Measurements from ENCODE around the gene DAP. TPM values are rescaled to one million over a fixed set of nuclear protein-coding genes. Genes with fewer than 3 reads are reported as not detected.

The DAP gene
- total RNA-seq, 1 experiment from 2014 or later = 77.6 TPM

GRCh38 chr5:10801931-10802666, 41.1 kb upstream of the DAP start:
- no peaks in the 10 kb centered on the region for H3K4me1 Mint-ChIP-seq (ENCODE audit: low read depth, unreplicated experiment)
- no peaks in the 10 kb centered on the region for H3K36me3 Mint-ChIP-seq (ENCODE audit: insufficient read depth, unreplicated experiment)
- no peak overlapping the region for H3K27ac Mint-ChIP-seq (ENCODE audit: unreplicated experiment)
- POLR2A ChIA-PET = no interaction called here
- CTCF ChIA-PET = interaction anchor here (0.6 kb wide), 2 partner anchors 11 to 100 kb away, joined by 3 read pairs; no protein-coding TSS in a partner anchor
- H3K27me3 ChIP-seq (replicated peaks; ENCODE audit: control insufficient read depth, insufficient read depth, low read length) = peaks cover 2% of the 10 kb centered on the region
- no peak for TF ChIP-seq CTCF (IDR thresholded peaks at IDR 0.05; ENCODE audit: insufficient read depth in 1 of 2, low read depth in 1 of 2, low read length in 1 of 2, severe bottlenecking in 1 of 2, unreplicated experiment in 1 of 2)
- intact Hi-C loops (cut with micrococcal nuclease; ENCODE audit: unreplicated experiment) = loop anchor here (1.0 kb wide), 1 partner anchor 107 kb away; no protein-coding TSS in a partner anchor
- no peaks in the 10 kb centered on the region for H3K9me3 ChIP-seq
- no peaks in the 10 kb centered on the region for H3K9me3 Mint-ChIP-seq (ENCODE audit: unreplicated experiment)
- no peaks in the 10 kb centered on the region for H3K4me1 ChIP-seq
- no peak overlapping the region for H3K4me3 Mint-ChIP-seq (ENCODE audit: unreplicated experiment)
- peak in 1 of 2 experiments; percentile 11 for DNase-seq
- H3K36me3 ChIP-seq (ENCODE audit: control insufficient read depth, insufficient read depth, low read length) = no peaks in the 10 kb centered on the region
- no peak overlapping the region for H3K4me3 ChIP-seq (ENCODE audit: low read depth, low read length)
- BruUV-seq (replicated peaks) = no TSS peak
- peaks cover 18% of the 10 kb centered on the region for H3K27me3 Mint-ChIP-seq (ENCODE audit: insufficient read depth, unreplicated experiment)

DNA sequence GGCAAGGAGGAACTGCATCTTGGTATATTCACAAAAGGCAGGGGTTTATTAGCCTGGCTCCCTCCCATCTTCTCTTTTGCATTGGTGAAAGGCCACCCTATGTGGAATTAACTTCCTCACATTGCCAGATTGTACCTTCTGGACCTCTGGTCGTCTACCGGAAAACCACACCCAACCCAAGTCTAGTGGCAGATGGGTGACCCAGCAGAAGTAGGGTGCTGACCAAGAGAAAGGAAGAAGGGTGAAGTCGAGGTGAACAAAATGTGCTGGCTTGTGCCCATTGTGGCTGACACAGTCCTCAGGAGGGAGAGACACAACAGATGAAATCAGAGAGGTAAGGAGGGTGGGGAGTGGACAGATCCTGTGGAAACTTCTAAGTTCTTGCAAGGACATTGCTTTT, 39.8 kb upstream of the DAP start:
- CTCF ChIA-PET = no interaction called here
- no peak overlapping the region for H3K4me3 Mint-ChIP-seq (ENCODE audit: unreplicated experiment)
- Histone ChIP-seq H3K4me1 (no peaks in the 10 kb centered on the region), H3K36me3 (ENCODE audit: control insufficient read depth, insufficient read depth, low read length) (no peaks in the 10 kb centered on the region), H3K27me3 (replicated peaks; ENCODE audit: control insufficient read depth, insufficient read depth, low read length) (peaks cover 2% of the 10 kb centered on the region), H3K9me3 (no peaks in the 10 kb centered on the region), H3K4me3 (ENCODE audit: low read depth, low read length) (no peak overlapping the region)
- H3K27me3 Mint-ChIP-seq (ENCODE audit: insufficient read depth, unreplicated experiment) = peaks cover 18% of the 10 kb centered on the region
- POLR2A ChIA-PET = no interaction called here
- no peaks in the 10 kb centered on the region for H3K36me3 Mint-ChIP-seq (ENCODE audit: insufficient read depth, unreplicated experiment)
- no peaks in the 10 kb centered on the region for H3K9me3 Mint-ChIP-seq (ENCODE audit: unreplicated experiment)
- TF ChIP-seq CTCF (IDR thresholded peaks at IDR 0.05; ENCODE audit: insufficient read depth in 1 of 2, low read depth in 1 of 2, low read length in 1 of 2, severe bottlenecking in 1 of 2, unreplicated experiment in 1 of 2) = no peak
- no peak overlapping the region for H3K27ac Mint-ChIP-seq (ENCODE audit: unreplicated experiment)
- DNase-seq = no peak
- no TSS peak for BruUV-seq (replicated peaks)
- intact Hi-C loops (cut with micrococcal nuclease; ENCODE audit: unreplicated experiment) = no loop called here
- H3K4me1 Mint-ChIP-seq (ENCODE audit: low read depth, unreplicated experiment) = no peaks in the 10 kb centered on the region

DNA sequence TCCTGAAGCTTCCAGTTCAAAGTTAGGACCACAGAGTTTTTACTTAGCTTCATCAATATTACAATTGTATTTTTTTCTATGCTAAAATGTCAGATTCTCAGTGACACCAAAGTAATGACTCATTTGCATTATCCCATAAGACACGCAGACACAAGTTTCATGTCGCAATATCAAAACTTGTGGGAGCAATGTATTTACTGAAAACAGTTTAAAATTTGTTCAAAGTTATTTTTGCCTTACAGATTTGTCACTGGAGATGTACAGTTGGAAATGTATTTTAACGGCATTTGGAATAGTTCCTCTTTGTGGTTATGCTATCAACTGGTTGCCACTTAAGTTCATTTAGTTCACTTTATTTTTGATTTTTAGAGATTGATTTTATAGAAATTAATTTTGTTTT, 36.2 kb upstream of the DAP start:
- peaks cover 18% of the 10 kb centered on the region for H3K27me3 Mint-ChIP-seq (ENCODE audit: insufficient read depth, unreplicated experiment)
- no peak overlapping the region for H3K4me3 Mint-ChIP-seq (ENCODE audit: unreplicated experiment)
- no peak for TF ChIP-seq CTCF (IDR thresholded peaks at IDR 0.05; ENCODE audit: insufficient read depth in 1 of 2, low read depth in 1 of 2, low read length in 1 of 2, severe bottlenecking in 1 of 2, unreplicated experiment in 1 of 2)
- POLR2A ChIA-PET = no interaction called here
- Histone ChIP-seq H3K4me1 (no peaks in the 10 kb centered on the region), H3K36me3 (ENCODE audit: control insufficient read depth, insufficient read depth, low read length) (no peaks in the 10 kb centered on the region), H3K27me3 (replicated peaks; ENCODE audit: control insufficient read depth, insufficient read depth, low read length) (peaks cover 2% of the 10 kb centered on the region), H3K9me3 (no peaks in the 10 kb centered on the region), H3K4me3 (ENCODE audit: low read depth, low read length) (no peak overlapping the region)
- no peaks in the 10 kb centered on the region for H3K9me3 Mint-ChIP-seq (ENCODE audit: unreplicated experiment)
- no peaks in the 10 kb centered on the region for H3K4me1 Mint-ChIP-seq (ENCODE audit: low read depth, unreplicated experiment)
- no peak for DNase-seq
- H3K36me3 Mint-ChIP-seq (ENCODE audit: insufficient read depth, unreplicated experiment) = no peaks in the 10 kb centered on the region
- H3K27ac Mint-ChIP-seq (ENCODE audit: unreplicated experiment) = no peak overlapping the region
- CTCF ChIA-PET = no interaction called here
- no TSS peak for BruUV-seq (replicated peaks)
- intact Hi-C loops (cut with micrococcal nuclease; ENCODE audit: unreplicated experiment) = no loop called here

All from Caco-2 (cell line).